GM19328 (cell line): Measurements from ENCODE around the gene VOPP1.

Experiments
- ATAC-seq: cut with Tn5 transposase; IDR thresholded peaks from one replicate; pipeline ENCODE4 v1.9.1; 2021; ENCODE audit warnings: mild to moderate bottlenecking, moderate library complexity; ENCODE audit not compliant: unreplicated experiment

VOPP1 gene

DNA sequence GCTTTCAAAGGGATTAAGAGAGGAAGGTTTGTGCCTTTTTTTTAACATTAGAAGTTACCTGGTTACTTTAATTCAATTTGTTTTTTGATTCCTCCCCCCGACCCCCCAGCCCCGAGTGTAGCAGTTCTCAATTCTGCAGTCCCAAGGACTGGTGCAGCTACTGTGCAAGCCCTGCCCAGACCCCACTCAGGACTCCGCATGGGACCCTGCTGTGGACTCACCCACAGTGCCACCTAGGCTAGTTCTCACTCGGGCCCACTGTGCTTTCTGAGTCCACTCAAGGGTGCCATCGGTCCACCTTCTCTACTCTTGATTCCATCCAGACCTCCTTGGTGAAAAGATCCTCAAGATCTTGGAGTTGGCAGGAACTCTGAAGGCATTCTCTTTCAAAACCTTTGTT is 77.4 kb downstream of the VOPP1 start:
- no peak for ATAC-seq

DNA sequence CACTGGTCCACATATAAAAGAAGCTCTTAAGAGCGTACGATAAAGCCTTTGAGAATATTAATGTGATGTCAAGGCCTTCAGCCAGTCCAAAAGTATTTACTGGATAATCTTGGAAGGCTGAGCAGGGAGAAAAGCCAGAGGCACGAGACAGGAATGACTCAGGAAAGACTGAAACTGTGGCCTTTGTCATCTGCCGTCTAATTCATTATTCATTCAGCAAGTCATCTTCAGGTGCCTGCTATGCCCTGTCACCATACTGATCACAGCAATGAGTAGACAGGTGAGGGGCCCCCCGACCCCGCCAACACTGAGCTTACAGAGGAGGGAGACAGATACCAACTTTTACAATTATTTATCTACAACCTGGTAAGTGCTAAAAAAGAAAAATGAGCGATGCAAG is 78.9 kb downstream of the VOPP1 start:
- ATAC-seq = no peak

DNA sequence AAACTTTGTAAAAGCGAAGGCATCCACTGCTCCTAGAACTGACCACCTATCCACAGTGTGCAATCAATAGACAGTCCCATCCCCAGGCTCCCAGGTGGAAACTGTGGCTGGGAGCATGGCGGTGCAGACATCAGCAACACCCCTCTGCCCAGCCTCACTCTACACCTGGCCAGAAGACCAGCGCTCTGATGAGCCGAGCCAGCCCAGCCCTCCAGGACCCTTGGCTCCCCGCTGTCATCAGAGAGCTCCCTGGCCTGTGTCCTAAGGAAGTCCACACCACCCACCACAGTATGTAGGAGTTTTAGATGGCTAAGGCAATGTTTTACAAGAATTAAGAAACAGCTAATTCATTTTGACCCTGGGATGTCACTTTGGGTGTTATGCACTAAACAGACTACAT is 81.0 kb downstream of the VOPP1 start:
- ATAC-seq = no peak

DNA sequence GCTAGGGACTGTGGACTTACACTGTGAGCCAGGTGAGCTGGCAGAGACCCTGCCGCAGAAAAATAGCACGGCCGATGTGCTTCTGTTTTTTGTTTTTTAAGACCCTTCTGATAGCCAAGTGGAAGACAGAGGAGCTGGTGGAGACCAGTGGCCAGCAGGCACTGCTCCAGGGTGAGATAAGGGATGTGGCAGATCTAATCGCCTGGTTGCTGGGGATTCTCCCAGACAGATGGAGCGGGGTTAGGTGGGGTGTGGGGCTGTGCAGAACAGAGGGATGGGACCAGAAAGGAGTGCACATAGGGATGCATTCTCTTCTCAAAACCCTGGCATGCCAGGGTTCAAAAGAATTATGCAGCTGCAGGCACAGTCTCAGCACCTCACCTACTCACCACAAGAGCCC is 82.2 kb downstream of the VOPP1 start:
- no peak for ATAC-seq

DNA sequence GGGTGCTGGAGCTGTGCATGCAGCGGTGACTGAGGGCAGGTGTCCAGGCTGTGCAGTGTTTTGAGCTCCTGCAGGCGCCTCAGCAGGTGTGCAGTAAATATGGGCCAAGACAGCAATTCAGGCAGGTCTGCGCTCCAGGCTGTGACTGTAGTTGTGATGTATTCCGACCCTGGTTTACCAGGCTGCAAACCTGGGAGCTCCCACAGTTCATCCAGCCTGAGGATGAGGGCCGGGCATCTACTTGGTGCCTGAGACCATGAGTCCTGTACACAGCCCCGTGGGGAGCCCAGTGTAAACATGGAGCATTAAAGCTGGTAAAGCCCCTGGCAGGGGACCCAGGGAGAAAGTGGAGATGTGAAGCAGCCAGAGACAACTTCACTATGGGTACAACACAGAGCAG is 82.8 kb downstream of the VOPP1 start:
- no peak for ATAC-seq

GRCh38 chr7:55488804-55489340 is 83.4 kb downstream of the VOPP1 start:
- no peak for ATAC-seq

- no peak for ATAC-seq
Measured at GRCh38 chr7:55488216-55488615, 84.1 kb downstream of the VOPP1 start.

- no peak for ATAC-seq
Measured at GRCh38 chr7:55486991-55487390, 85.3 kb downstream of the VOPP1 start.

DNA sequence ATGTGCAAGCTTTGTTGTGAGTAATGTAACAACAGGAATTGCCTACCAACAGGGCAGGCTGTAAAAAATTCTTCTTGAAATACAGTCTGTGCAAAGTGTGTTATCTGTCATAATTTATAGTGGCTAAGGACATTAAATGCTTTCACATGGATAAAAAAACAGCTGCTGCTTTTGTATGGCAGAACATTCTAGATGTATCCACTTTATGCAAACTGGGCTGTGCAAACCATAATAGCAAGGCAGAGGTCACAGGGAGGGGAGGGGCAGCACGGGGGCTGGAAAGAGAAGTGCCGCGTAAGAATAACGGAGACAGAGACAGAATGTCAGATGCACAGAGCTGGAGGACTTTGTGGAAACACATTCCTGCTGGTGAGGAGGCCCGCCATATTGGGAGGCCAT is 86.1 kb downstream of the VOPP1 start:
- no peak for ATAC-seq

DNA sequence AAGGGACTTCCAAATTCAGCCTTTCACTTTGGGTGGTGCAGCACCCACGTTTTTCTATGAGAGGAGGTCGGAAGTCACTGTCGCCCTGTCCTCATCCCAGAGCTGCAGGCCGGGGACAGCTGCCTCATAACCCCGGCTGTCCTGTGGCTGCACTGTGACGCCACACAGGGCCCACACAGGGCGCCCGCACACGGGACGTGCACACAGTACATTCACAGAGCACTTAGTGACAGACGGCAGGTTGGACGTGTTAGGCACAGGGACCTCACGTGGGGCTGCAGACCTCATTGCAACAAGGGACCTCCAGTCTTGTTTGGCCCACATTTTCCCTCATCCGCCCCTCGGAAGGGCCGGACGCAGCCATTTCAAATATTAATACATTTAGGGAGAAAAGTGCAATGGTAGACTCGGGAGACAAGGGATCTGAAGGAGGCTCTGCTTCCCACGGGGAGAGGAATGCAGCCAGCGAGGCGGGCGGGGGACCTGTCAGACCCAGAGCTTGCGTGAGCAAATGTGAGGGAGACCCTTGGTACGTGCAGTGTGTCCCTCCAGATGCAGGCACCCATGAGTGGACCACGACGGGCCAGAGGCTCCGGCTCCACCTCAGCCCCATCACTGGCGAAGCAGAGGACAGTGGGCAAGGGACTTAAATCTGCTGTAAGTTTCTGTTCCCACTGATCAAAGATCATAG is 86.7 kb downstream of the VOPP1 start:
- no peak for ATAC-seq

DNA sequence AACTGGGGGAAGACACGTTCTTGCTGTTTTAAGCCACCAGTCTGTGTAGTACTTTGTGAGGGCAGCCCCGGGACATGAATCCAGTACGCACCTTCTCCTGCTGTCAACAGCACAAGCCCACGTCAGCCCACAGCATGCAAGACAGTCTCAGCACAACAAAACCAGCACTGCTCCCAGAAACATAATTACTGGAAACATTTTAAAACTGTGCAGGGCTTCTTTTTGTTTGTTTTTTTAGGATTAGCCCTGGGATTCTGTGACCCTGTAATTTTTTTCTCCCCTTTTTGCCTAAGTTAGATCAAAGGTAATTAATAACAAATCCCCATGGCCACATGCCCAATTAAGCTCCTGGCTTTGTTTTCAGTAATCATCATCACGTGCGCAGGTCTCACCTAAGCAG is 87.5 kb downstream of the VOPP1 start:
- no peak for ATAC-seq

GRCh38 chr7:55484241-55484640 is 88.1 kb downstream of the VOPP1 start:
- no peak for ATAC-seq

- ATAC-seq = no peak
Measured at GRCh38 chr7:55483046-55483445, 89.3 kb downstream of the VOPP1 start.

DNA sequence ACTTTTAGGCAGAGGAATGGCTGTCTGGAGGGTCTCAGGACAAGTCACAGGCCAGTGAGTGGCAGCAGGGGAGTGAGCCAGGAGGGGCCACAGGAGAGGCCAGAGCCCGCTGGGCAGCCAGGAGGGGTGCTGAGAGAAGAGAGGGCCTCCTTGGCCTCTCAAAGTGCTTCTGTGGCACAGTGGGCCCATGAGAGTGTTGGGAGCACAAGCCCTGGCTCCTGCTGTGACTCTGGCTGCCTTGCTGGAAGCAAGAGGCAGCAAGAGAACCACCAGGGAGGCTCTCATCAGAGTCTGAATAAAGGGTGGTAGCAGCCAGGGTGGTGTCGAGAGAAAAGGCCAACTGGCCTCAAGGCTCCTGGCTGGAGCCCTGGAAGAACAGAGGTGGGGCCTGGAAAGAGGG is 91.1 kb downstream of the VOPP1 start:
- no peak for ATAC-seq

- no peak for ATAC-seq
Measured at GRCh38 chr7:55478700-55479099, 93.6 kb downstream of the VOPP1 start.

DNA sequence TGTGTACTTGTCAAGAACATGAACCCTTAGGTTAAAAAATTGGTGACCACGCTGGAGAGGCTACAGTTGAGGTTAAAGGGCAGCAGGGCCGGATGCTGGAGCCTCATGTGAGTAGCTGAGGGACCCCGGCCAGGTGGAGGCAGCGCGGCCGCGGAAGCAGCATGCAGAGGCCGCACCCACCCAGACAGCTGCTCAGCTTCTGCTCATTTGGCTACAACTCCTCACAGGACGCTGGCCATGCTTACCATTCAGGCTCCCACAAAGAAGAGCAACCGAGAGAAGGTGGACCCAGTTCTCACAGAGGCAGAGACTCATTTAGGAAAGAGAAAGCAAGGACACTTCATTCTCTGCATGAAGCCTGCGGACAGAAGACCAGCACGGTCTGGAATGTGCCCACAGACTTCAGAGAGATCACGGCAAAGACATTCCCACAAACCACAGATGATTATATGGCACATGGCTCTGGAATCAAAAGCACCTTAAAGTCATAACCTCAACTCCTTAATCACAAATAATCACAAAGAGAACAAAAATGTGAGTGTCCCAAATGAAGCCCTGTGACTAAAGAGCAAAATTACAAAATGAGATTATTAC is 94.4 kb downstream of the VOPP1 start:
- ATAC-seq = no peak

- no peak for ATAC-seq
Measured at GRCh38 chr7:55476852-55477780, 95.2 kb downstream of the VOPP1 start.

DNA sequence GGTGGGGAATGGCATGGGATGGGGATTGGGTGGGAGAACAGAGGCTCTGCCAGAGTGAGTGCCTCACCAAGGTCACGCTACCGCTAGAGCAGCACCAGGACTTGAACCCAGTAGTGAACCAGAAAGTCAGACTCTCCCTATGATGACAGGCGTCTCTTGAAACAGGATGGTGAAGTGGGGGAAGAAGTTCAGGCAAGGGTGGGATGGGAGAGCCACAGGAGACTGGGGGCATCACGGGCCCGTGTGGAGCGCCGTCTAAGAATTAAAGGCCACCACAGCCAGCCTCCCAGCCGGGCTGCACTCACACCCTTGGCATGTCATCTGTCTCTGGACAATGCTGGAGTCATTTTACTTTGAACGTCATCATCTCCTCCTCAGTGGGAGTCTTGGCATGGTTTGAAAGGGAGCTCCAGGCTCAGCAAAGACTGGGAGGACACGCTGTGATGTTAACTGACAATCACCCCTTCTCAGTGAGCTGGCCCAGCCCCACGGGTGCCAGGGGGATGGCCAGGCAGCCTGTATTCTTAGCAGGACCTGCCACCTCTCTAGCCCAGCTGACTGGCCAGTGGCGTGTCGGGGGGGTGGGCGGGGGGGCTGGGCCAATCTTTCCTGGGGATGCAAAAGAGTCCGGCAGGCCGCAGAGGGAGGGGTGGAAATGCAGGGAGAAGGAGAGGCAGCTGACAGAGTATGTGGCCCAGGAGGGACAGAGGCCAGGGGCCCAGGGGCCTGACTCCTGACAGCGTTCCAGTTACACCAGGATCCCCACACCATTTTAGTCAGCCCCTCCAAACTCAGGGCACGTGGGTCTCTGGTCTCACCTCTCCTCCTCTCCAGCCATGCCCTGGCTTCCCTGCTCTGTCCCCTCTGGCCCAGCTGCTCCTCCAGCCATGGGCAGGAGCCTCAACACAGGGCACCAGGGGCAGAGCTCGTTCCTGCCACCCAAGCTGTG is 96.2 kb downstream of the VOPP1 start:
- no peak for ATAC-seq

- no peak for ATAC-seq
Measured at GRCh38 chr7:55474944-55475854, 97.1 kb downstream of the VOPP1 start.
